Measurements from ENCODE around the gene IFNL3. TPM values are rescaled to one million over a fixed set of nuclear protein-coding genes. Genes with fewer than 3 reads are reported as not detected.
"Not testable (repeated sequence)": the region's sequence is repeated elsewhere in the genome, so short reads cannot be mapped to it uniquely, and the experiment has no call there.

IFNL3 gene
- not detected for total RNA-seq

GRCh38 chr19:39244410-39245100 is at the start of gene IFNL3:
TSS of gene IFNL3 (minus strand) at chr19:39245006. CDS start at chr19:39244967, 39 bp downstream.
- not testable (repeated sequence) for FAIRE-seq; DNase-seq (ENCODE audit: low spot score in 2 of 2)

- DNase-seq (ENCODE audit: low spot score in 2 of 2) (no peak), FAIRE-seq (no peak)
These were observed 48.6 kb upstream of the IFNL3 start for GRCh38 chr19:39293394-39293793.

GRCh38 chr19:39284032-39284431 is 39.2 kb upstream of the IFNL3 start:
- no peak for FAIRE-seq
- no peak for DNase-seq (ENCODE audit: low spot score in 2 of 2)

GRCh38 chr19:39282021-39282420 is 37.2 kb upstream of the IFNL3 start:
- FAIRE-seq: no peak
- DNase-seq (ENCODE audit: low spot score in 2 of 2): no peak

GRCh38 chr19:39277598-39277997 is 32.8 kb upstream of the IFNL3 start:
- FAIRE-seq (no peak), DNase-seq (ENCODE audit: low spot score in 2 of 2) (no peak)

GRCh38 chr19:39276740-39277139 is 31.9 kb upstream of the IFNL3 start:
- DNase-seq (ENCODE audit: low spot score in 2 of 2) (no peak), FAIRE-seq (no peak)

GRCh38 chr19:39275578-39275977 is 30.8 kb upstream of the IFNL3 start:
- DNase-seq (ENCODE audit: low spot score in 2 of 2) (no peak), FAIRE-seq (no peak)

- DNase-seq (ENCODE audit: low spot score in 2 of 2); FAIRE-seq: not testable (repeated sequence)
These were observed 29.1 kb upstream of the IFNL3 start for GRCh38 chr19:39273859-39274258.

- FAIRE-seq (no peak), DNase-seq (ENCODE audit: low spot score in 2 of 2) (no peak)
These were observed 25.4 kb upstream of the IFNL3 start for GRCh38 chr19:39270036-39270871.

- FAIRE-seq: not testable (repeated sequence)
These were observed 24.6 kb upstream of the IFNL3 start for GRCh38 chr19:39269369-39269768.

GRCh38 chr19:39268531-39269223 is 23.9 kb upstream of the IFNL3 start:
- DNase-seq (ENCODE audit: low spot score in 2 of 2); FAIRE-seq: not testable (repeated sequence)

More at GRCh38 chr19:39269369-39269768, 24.6 kb upstream of the IFNL3 start:
- DNase-seq (ENCODE audit: low spot score in 2 of 2): not testable (repeated sequence)

- FAIRE-seq; DNase-seq (ENCODE audit: low spot score in 2 of 2): not testable (repeated sequence)
These were observed 23.3 kb upstream of the IFNL3 start, which contains the start of gene IFNL2 for GRCh38 chr19:39268085-39268484. TSS of gene IFNL2 (plus strand) at chr19:39268396. CDS start at chr19:39268569, 173 bp downstream.

GRCh38 chr19:39265321-39265916 is 20.6 kb upstream of the IFNL3 start:
- FAIRE-seq: no peak
- no peak for DNase-seq (ENCODE audit: low spot score in 2 of 2)

- DNase-seq (ENCODE audit: low spot score in 2 of 2): peak in 1 of 2 donors; percentile 56
- FAIRE-seq: no peak
These were observed 19.8 kb upstream of the IFNL3 start for GRCh38 chr19:39264306-39265290.

GRCh38 chr19:39263912-39264305 is 19.1 kb upstream of the IFNL3 start:
- FAIRE-seq (no peak), DNase-seq (ENCODE audit: low spot score in 2 of 2) (no peak)

- FAIRE-seq: no peak
- DNase-seq (ENCODE audit: low spot score in 2 of 2): no peak
These were observed 17.7 kb upstream of the IFNL3 start for GRCh38 chr19:39262496-39262895.

GRCh38 chr19:39261704-39262103 is 16.9 kb upstream of the IFNL3 start:
- no peak for FAIRE-seq
- DNase-seq (ENCODE audit: low spot score in 2 of 2): no peak

GRCh38 chr19:39257227-39257626 is 12.4 kb upstream of the IFNL3 start:
- FAIRE-seq (no peak), DNase-seq (ENCODE audit: low spot score in 2 of 2) (no peak)

All from frontal cortex (tissue), 4 donors.